HG02970 (cell line): ENCODE results near the gene RILPL1.
"Not testable (repeated sequence)": the region's sequence is repeated elsewhere in the genome, so short reads cannot be mapped to it uniquely, and the experiment has no call there.

ENCODE experiments used
- ATAC-seq: cut with Tn5 transposase; IDR thresholded peaks from one replicate; pipeline ENCODE4 v1.9.1; 2021; ENCODE audit warnings: mild to moderate bottlenecking, moderate library complexity, moderate number of reproducible peaks; ENCODE audit not compliant: unreplicated experiment, low FRiP score

The RILPL1 gene

GRCh38 chr12:123498126-123498825 is 35.2 kb downstream of the RILPL1 start:
- ATAC-seq = no peak

- ATAC-seq = no peak
These were observed 36.5 kb downstream of the RILPL1 start for GRCh38 chr12:123497065-123497464.

- ATAC-seq = no peak
These were observed 39.2 kb downstream of the RILPL1 start for GRCh38 chr12:123494124-123494851.

GRCh38 chr12:123492339-123493039 is 41.0 kb downstream of the RILPL1 start:
- not testable (repeated sequence) for ATAC-seq

- no peak for ATAC-seq
These were observed 42.0 kb downstream of the RILPL1 start for GRCh38 chr12:123491481-123491880.

GRCh38 chr12:123491056-123491455 is 42.5 kb downstream of the RILPL1 start:
- no peak for ATAC-seq

- no peak for ATAC-seq
These were observed 43.4 kb downstream of the RILPL1 start for GRCh38 chr12:123490089-123490488.

- ATAC-seq = no peak
These were observed 43.9 kb downstream of the RILPL1 start for GRCh38 chr12:123489580-123489979.

GRCh38 chr12:123488539-123489230 is 44.8 kb downstream of the RILPL1 start:
- no peak for ATAC-seq

- ATAC-seq = no peak
These were observed 46.1 kb downstream of the RILPL1 start for GRCh38 chr12:123487428-123487827.

GRCh38 chr12:123485756-123486155 is 47.8 kb downstream of the RILPL1 start:
- ATAC-seq = no peak

GRCh38 chr12:123483602-123484248 is 49.8 kb downstream of the RILPL1 start:
- ATAC-seq = no peak

GRCh38 chr12:123482876-123483275 is 50.6 kb downstream of the RILPL1 start:
- no peak for ATAC-seq

- not testable (repeated sequence) for ATAC-seq
These were observed 52.3 kb downstream of the RILPL1 start for GRCh38 chr12:123481251-123481650.

GRCh38 chr12:123479442-123480180 is 53.9 kb downstream of the RILPL1 start:
- no peak for ATAC-seq

GRCh38 chr12:123478762-123479161 is 54.8 kb downstream of the RILPL1 start:
- no peak for ATAC-seq

GRCh38 chr12:123478069-123478468 is 55.5 kb downstream of the RILPL1 start:
- no peak for ATAC-seq

GRCh38 chr12:123475246-123475703 is 58.2 kb downstream of the RILPL1 start:
- no peak for ATAC-seq

- no peak for ATAC-seq
These were observed 58.9 kb downstream of the RILPL1 start for GRCh38 chr12:123474485-123475245.
